ENCODE data around the gene ADGRB3. TPM values are rescaled to one million over a fixed set of nuclear protein-coding genes. Genes with fewer than 3 reads are reported as not detected.

ADGRB3 gene
- polyA plus RNA-seq, 3 donors: 0.04 to 0.23 (median 0.05) TPM

GRCh38 chr6:69220375-69220774 is 585.3 kb downstream of the ADGRB3 start:
- Mint-ChIP-seq H3K4me1 (no peaks in the 10 kb centered on the region), H3K4me3 (no peak overlapping the region), H3K27me3 (ENCODE audit: low read depth in 3 of 3) (no peaks in the 10 kb centered on the region), H3K9me3 (no peaks in the 10 kb centered on the region), H3K36me3 (no peaks in the 10 kb centered on the region), H3K27ac (no peak overlapping the region)
- Histone ChIP-seq H3K9me3 (replicated peaks in 1 of 2; ENCODE audit: control insufficient read depth in 1 of 2, insufficient read depth in 1 of 2, low read length in 2 of 2) (no peaks in the 10 kb centered on the region), H3K4me2 (replicated peaks; ENCODE audit: extremely low read depth, low read length, poor library complexity, severe bottlenecking) (no peak overlapping the region), H2AFZ (ENCODE audit: insufficient read depth, low read depth, low read length, poor library complexity, severe bottlenecking) (no peak overlapping the region), H3K27me3 (ENCODE audit: control insufficient read depth in 2 of 2, insufficient read depth in 2 of 2, low read length in 2 of 2) (no peaks in the 10 kb centered on the region), H4K20me1 (ENCODE audit: insufficient read depth, low read length) (no peaks in the 10 kb centered on the region), H3K27ac (ENCODE audit: low read depth in 1 of 2, low read length in 2 of 2) (no peak overlapping the region), H3K36me3 (replicated peaks in 1 of 2; ENCODE audit: control insufficient read depth in 1 of 2, insufficient read depth in 2 of 2, low read length in 2 of 2) (no peaks in the 10 kb centered on the region), H3K9ac (ENCODE audit: insufficient read depth, low read length, poor library complexity, severe bottlenecking) (no peak overlapping the region), H3K79me2 (ENCODE audit: insufficient read depth, low read length) (no peaks in the 10 kb centered on the region), H3K4me1 (ENCODE audit: control insufficient read depth in 1 of 2, insufficient read depth in 2 of 2, low read length in 2 of 2) (no peaks in the 10 kb centered on the region), H3K4me3 (replicated peaks in 1 of 3; ENCODE audit: low read depth in 2 of 3, low read length in 3 of 3) (no peak overlapping the region)
- no CpG with 5 or more reads among the region's 3 CpGs for WGBS (ENCODE audit: insufficient coverage)
- no peak for DNase-seq
- intact Hi-C loops (cut with micrococcal nuclease): no loop called here
- TF ChIP-seq, protein P1, sequence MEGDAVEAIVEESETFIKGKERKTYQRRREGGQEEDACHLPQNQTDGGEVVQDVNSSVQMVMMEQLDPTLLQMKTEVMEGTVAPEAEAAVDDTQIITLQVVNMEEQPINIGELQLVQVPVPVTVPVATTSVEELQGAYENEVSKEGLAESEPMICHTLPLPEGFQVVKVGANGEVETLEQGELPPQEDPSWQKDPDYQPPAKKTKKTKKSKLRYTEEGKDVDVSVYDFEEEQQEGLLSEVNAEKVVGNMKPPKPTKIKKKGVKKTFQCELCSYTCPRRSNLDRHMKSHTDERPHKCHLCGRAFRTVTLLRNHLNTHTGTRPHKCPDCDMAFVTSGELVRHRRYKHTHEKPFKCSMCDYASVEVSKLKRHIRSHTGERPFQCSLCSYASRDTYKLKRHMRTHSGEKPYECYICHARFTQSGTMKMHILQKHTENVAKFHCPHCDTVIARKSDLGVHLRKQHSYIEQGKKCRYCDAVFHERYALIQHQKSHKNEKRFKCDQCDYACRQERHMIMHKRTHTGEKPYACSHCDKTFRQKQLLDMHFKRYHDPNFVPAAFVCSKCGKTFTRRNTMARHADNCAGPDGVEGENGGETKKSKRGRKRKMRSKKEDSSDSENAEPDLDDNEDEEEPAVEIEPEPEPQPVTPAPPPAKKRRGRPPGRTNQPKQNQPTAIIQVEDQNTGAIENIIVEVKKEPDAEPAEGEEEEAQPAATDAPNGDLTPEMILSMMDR (IDR thresholded peaks at IDR 0.05): no peak

- Histone ChIP-seq H2AFZ (ENCODE audit: insufficient read depth, low read depth, low read length, poor library complexity, severe bottlenecking) (no peak overlapping the region), H3K27me3 (ENCODE audit: control insufficient read depth in 2 of 2, insufficient read depth in 2 of 2, low read length in 2 of 2) (no peaks in the 10 kb centered on the region), H3K4me1 (ENCODE audit: control insufficient read depth in 1 of 2, insufficient read depth in 2 of 2, low read length in 2 of 2) (no peaks in the 10 kb centered on the region), H3K4me2 (replicated peaks; ENCODE audit: extremely low read depth, low read length, poor library complexity, severe bottlenecking) (no peak overlapping the region), H3K4me3 (replicated peaks in 1 of 3; ENCODE audit: low read depth in 2 of 3, low read length in 3 of 3) (no peak overlapping the region), H3K36me3 (replicated peaks in 1 of 2; ENCODE audit: control insufficient read depth in 1 of 2, insufficient read depth in 2 of 2, low read length in 2 of 2) (no peaks in the 10 kb centered on the region), H3K27ac (ENCODE audit: low read depth in 1 of 2, low read length in 2 of 2) (no peak overlapping the region), H3K79me2 (ENCODE audit: insufficient read depth, low read length) (no peaks in the 10 kb centered on the region), H3K9me3 (replicated peaks in 1 of 2; ENCODE audit: control insufficient read depth in 1 of 2, insufficient read depth in 1 of 2, low read length in 2 of 2) (no peaks in the 10 kb centered on the region), H4K20me1 (ENCODE audit: insufficient read depth, low read length) (no peaks in the 10 kb centered on the region), H3K9ac (ENCODE audit: insufficient read depth, low read length, poor library complexity, severe bottlenecking) (no peak overlapping the region)
- Mint-ChIP-seq H3K36me3 (no peaks in the 10 kb centered on the region), H3K4me1 (no peaks in the 10 kb centered on the region), H3K9me3 (no peaks in the 10 kb centered on the region), H3K27ac (no peak overlapping the region), H3K27me3 (ENCODE audit: low read depth in 3 of 3) (peaks cover 0 to 4% (median 0%) of the 10 kb centered on the region in 3 donors), H3K4me3 (no peak overlapping the region)
- DNase-seq: no peak
- TF ChIP-seq, protein P1 (IDR thresholded peaks at IDR 0.05): no peak
- no CpG with 5 or more reads among the region's 3 CpGs for WGBS (ENCODE audit: insufficient coverage)
- intact Hi-C loops (cut with micrococcal nuclease): no loop called here
Observed at GRCh38 chr6:69232008-69232407, 596.9 kb downstream of the ADGRB3 start.
